Fibroblast of gingiva (primary cell): Measurements from ENCODE around the gene NAPSA.

Experiments used
- DNase-seq: peaks from one replicate; pipeline ENCODE4 v3.0.0-alpha.2; 2011; ENCODE audit warnings: low read depth

NAPSA gene

DNA sequence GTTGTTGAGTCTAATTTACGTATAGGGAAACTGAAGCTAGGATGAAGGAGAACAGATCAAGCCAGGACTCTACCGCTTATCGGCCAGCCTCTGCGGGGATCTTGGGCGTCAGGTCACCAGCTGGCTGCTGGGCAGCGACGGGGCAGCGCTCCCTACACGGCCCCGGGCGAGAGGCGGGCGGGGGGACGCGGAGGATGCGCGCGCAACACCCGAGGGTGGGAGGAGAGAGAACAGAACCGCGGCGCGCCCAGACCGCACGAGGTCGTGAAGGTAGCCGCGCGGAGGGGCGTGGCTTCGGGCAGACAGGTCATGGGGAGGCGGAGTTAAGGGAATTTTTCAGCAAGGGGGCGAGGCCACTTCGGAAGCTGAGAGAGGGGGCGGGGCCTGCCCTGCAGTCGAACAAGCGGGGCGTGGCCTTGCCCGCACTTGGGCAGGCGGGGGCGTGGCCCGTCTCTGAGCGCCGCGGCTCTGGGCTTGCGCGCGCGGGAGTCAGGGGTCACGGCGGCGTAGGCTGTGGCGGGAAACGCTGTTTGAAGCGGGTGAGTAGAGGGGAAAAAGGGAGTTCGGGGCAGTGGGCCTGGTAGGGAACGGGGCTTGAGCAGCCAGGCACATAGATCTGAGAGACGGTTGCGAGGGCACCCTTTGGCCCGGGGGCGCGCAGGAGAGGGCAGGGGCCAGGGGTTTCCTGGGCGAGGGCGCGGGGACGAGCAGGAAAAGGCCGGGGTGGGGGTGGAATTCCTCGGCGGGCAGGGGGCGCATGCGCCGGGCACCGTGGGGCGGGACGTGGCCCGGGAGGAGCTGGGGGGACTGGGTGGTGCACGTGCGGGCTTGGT is 18.6 kb upstream of the NAPSA start, which contains the start of gene POLD1:
Gene POLD1 (plus strand): TSS at position 496 of the 833 bp plus-strand sequence. CDS start 14,505 bp downstream, outside the sequence.
- DNase-seq = peak; percentile 94

DNA sequence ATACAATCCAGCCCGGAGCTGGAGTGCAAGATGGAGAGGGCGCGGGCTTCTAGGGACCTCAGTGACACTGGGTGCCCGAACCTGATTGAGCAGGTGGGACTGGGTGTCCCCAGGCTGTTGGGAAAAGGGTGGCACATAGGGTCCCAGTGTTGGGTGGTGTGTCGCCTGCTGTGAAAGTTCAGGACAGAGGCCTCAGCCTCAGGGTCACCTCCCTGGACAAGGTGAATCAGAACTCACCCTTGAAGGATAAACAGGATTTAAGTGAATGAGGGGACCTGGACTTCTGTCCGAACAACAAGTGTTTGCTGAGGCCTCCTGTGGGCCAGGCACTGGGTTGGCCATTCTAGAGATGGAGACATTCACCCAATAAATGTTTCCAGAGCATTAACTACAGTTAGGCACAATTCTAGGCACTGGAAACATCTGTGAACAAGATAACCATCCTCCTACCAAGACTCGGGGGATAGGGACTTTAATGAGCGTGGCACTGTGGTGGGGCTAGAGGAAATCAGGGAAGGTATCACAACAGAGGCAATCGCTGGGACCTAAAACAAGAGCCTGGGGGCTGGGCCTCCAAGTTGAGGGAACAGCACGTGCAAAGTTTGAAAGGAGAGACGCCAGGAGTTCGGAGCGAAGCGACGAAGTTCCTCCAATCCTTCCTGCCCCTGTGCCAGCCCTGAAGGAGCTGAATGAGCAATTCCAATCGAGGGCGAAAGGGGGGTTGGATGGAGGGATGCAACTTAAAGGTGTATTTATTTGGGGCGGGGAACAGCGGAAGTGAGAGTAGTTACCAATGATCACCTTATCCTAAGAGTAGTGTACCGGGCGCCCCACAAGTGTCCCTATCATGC is 17.8 kb upstream of the NAPSA start:
- no peak for DNase-seq

DNA sequence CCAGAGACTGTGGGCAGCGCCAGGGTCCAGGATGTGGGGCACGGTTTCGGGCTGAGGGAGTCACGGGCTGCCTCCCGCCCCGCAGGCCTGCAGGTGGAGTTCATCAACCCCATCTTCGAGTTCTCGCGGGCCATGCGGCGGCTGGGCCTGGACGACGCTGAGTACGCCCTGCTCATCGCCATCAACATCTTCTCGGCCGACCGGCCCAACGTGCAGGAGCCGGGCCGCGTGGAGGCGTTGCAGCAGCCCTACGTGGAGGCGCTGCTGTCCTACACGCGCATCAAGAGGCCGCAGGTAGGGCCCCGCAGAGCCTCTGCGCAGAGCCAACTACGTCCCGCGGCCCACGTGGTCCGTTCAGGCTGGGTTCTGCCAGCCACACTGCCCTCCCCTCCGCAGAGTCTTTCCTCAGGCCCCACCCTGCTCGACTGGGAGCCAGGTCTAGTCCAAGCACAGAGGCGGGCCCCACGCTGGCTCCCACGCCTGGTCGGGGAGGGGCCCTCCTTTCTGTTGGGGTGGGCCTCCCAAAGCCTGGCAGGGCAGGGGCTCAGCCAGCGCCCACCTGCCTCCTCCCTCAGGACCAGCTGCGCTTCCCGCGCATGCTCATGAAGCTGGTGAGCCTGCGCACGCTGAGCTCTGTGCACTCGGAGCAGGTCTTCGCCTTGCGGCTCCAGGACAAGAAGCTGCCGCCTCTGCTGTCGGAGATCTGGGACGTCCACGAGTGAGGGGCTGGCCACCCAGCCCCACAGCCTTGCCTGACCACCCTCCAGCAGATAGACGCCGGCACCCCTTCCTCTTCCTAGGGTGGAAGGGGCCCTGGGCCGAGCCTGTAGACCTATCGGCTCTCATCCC is 16.7 kb upstream of the NAPSA start:
- no peak for DNase-seq

DNA sequence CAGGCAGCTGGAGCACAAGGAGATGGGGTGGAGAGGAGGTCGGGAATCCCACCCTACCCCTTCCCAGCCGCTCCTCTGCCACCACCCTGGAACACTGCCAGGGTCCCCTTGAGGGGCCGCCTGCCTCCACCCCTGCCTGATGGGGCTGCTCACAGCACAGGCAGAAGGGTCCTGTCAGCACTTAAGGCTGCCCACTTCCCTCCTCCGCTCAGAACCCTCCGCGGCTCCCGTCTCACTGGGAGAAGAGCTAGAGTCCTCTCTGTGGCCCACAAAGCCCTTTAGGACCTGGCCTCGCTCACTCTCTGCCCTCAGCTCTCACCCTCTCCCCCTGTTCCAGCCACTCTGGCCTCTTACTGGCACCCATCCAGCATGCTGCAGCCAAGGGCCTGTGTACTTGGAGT is 15.3 kb upstream of the NAPSA start:
- no peak for DNase-seq

DNA sequence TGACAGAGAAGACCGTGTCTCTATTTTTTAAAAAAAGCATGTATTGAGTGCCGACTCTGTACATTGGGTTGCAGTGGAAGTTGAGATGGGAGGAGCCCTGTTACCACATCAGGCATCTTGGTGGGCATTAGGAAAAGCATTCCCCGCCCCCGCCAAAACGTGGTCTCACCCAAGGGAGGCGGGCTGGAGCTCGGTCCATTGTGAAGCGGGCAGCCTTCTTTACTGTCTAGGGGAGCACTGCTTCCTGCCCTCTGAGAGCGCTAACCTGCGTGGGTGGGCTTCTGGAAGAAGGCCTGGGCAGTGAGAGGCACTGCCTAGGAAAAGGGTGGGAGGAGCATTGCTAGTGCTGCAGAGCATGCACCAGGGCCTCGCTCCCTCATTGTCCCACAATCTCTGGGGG is 14.7 kb upstream of the NAPSA start:
- DNase-seq = no peak

DNA sequence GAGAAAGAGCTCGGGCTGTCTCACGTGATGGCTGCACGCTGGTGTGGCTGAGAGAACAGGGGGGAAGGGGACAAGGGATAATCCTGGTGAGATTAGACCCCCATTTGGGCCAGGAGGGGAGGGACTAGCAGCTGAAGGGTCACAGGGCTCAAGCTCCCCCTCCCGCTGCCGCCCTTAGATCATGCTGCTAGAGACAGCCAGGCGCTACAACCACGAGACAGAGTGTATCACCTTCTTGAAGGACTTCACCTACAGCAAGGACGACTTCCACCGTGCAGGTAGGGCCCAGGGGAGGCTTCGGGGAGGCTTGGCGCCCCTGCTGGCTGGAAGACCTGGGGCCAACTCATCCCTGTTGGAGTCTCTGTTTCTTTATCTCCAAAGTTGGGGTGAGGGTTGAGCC is 14.2 kb upstream of the NAPSA start:
- DNase-seq = no peak

DNA sequence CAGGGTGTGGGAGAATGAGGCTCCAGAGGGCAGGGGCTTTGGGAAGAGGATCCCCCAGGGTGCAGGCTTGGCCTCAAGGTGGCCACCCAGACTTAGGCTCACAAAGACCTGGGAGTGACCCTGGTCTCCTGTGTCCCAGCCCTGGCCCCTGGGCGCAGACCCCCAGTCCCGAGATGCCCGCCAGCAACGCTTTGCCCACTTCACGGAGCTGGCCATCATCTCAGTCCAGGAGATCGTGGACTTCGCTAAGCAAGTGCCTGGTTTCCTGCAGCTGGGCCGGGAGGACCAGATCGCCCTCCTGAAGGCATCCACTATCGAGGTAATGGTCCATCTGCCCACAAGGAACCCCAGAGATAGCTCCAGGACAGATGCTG is 13.4 kb upstream of the NAPSA start:
- DNase-seq = no peak

DNA sequence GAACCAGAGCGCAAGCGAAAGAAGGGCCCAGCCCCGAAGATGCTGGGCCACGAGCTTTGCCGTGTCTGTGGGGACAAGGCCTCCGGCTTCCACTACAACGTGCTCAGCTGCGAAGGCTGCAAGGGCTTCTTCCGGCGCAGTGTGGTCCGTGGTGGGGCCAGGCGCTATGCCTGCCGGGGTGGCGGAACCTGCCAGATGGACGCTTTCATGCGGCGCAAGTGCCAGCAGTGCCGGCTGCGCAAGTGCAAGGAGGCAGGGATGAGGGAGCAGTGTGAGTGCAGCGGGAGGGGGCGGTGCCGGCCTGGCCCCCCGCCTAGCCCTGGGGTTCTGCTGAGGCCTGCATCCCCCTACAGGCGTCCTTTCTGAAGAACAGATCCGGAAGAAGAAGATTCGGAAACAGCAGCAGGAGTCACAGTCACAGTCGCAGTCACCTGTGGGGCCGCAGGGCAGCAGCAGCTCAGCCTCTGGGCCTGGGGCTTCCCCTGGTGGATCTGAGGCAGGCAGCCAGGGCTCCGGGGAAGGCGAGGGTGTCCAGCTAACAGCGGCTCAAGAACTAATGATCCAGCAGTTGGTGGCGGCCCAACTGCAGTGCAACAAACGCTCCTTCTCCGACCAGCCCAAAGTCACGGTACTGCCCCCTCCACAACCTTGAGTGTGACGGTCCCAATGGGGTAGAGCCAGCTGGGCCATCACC is 12.9 kb upstream of the NAPSA start:
- DNase-seq = no peak

DNA sequence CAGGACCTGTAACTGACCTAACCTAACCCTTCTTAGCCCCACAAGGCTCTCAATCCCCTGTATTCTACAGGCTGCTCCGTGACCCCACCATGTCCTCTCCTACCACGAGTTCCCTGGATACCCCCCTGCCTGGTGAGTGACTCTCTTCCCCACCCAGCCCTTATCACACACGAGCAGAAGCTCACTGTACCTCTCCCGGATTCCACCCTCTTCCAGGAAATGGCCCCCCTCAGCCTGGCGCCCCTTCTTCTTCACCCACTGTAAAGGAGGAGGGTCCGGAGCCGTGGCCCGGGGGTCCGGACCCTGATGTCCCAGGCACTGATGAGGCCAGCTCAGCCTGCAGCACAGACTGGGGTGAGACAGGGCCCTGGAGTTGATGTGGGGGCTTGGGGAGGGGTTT is 12.1 kb upstream of the NAPSA start:
- no peak for DNase-seq

DNA sequence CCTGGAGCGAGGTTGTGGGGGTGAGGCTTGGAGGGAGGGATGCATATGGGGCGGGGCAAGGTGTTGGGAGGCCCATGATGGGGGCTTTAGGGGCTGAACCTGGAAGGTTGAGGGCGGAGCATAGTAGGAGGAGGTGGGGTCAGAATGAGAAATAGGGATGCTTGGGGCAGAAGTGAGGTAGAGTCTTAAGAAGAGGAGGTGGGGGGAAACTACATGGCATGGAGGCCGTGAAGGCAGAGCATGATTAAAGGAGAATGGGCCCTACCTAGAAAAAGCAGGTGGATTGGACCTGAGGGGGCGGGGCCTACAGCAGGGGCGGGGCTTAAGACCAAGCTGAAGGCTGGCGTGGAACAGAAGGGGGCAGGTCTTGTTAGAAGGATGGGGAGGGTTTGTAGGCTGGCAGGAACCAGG is 11.6 kb upstream of the NAPSA start:
- no peak for DNase-seq

DNA sequence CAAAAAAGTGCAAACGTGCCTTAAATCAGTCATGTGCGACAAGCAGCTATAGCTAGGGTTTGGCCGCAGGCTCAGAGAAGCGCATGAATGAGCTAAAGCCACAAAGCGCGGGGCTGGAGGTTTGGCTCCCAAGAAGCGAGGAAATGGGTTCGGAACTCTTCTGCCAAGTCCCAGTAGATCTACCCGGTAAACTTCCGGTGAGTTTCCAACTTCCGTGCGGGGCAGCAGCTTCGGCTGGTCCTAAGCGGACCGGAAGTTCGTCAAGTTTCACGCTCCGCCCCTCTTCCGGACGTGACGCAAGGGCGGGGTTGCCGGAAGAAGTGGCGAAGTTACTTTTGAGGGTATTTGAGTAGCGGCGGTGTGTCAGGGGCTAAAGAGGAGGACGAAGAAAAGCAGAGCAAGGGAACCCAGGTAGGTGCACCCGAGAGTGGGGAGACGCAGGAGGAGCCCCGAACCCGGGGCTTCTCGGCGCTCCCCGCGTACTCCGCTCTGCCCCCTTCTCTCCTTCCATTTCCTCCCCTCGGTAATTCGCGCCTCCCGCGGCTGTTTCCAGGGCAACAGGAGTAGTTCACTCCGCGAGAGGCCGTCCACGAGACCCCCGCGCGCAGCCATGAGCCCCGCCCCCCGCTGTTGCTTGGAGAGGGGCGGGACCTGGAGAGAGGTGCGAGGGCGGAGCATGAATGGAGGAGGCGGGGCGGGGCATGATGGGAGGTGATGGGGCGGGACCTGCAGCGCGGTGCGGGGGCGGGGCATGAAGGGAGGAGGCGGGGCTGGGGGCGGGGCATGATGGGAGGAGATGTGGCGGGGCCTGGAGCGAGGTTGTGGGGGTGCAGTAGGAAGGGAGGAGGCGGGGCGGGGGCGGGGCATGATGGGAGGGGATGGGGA is 11.0 kb upstream of the NAPSA start, which contains the start of gene NR1H2:
Gene NR1H2 (plus strand): TSS at position 292 of the 885 bp plus-strand sequence. CDS start 1,149 bp downstream, outside the sequence.
- peak; percentile 98 for DNase-seq

DNA sequence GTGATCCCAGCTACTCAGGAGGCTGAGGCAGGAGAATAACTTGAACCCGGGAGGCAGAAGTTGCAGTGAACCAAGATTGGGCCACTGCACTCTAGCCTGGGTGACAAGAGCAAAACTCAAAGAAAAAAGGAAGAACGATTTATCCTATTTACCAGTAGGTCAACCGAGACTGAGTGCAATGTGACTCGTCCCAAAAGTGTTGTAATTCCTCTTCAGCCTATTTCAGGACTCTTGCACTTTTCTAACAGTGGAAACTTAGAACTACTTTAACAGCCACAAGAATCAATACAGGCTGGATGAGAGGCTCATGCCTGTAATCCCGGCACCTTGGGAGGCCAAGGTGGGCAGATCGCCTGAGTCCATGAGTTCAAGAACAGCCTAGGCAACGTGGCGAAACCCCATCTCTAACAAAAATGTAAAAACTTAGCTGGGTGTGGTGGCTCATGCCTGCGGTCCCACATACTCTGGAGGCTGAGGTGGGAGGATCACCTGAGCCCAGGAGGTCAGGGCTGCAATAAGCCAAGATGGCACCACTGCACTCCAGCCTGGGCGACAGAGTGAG is 6.6 kb upstream of the NAPSA start:
- DNase-seq = no peak

DNA sequence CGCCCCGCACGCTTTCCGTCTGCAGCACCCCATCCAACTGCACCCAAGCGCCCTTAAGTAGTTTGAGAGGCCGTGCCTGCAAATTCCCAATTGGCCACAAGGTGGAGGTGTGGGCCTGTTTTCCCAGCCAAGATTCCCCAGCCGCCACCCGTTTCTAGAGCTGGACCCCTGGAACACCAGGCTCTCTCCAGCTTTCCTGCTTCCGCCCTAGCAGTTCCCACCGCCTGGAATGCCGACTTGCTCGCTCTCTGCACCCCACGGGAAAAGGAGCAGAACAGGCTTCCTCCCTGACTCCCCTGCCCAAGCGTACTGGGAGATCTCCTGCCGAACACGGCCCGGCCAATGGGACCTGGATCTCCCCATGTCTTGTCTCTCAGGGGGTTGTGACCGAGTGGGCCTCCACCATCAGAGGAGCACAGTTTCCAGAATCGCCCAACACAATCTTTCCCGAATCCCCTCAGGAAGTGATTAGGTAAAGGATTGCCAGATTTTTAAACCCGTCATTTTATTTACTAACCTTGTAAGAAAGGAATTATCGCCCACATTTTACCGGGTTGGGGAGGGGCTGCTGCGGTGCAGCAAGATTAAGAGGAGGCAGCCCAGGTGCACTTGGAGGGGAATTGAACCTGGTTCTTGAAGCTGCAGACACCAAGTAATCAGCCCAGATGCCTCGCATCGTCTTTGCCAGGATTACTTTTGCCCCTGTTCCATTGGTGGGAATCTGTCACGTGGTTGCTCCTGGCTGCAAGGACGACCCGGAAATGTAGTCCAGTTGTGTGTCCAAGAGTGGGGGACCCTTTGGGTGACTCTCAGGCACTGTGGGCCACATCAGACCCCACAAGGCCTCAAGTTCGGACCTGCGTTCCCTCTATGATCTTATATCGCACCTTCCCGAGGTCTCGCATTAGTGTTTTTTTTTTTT is 3.5 kb upstream of the NAPSA start:
- DNase-seq = peak; percentile 84

DNA sequence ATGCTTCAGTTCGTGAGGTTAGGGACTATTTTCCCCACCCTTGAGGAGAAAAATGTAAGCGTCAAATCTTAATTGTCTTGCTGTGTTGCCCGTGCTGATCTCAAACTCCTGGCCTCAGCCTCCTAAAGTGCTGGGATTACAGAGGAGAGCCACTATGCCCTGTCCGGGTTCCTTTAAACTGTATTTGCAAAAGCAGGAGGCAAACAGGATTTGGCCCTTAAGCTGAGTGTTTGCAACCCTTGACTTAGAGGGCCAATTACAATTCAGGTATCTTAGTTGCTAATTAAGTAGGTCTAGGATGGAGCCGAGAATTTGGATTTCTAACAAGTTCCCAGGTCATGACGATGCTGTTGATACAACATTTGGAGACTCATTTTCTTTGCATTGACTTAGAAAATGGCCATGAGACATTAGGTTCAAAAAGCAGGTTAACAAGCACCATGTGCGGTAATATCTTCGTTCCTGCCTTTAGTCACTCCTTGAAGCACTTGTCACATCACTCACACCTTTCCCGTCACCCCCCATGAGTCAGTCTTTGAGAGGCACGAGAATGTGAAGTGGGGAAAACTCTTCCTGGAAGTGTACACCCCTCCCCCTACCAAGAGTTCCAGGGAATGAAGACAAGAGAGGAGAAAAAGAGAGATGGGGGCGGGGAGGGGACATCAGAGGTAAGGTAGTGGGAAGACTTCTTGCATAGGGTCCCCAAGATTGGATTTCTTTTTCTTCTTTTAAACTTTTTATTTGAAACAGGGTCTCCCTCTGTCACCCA is 2.6 kb downstream of the NAPSA start:
- DNase-seq = no peak

DNA sequence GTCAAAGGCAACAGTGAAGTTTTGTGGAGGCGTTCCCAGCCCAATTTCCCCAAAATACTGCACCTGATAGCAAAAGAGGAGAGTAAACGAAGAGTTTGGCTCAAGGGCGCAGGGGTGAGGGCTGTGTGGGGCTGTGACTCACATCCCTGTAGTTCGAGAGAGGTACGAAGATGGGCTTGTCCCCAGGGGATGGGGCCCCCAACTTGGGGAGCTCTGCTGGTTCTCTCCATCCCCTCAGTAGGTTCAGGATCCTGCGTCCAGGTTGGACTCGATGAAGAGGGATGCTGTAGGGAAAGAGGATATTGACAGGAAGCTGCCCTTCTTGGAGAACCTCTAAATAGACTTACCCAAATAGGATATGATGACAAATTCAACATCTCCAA is 3.4 kb downstream of the NAPSA start:
- DNase-seq = no peak

DNA sequence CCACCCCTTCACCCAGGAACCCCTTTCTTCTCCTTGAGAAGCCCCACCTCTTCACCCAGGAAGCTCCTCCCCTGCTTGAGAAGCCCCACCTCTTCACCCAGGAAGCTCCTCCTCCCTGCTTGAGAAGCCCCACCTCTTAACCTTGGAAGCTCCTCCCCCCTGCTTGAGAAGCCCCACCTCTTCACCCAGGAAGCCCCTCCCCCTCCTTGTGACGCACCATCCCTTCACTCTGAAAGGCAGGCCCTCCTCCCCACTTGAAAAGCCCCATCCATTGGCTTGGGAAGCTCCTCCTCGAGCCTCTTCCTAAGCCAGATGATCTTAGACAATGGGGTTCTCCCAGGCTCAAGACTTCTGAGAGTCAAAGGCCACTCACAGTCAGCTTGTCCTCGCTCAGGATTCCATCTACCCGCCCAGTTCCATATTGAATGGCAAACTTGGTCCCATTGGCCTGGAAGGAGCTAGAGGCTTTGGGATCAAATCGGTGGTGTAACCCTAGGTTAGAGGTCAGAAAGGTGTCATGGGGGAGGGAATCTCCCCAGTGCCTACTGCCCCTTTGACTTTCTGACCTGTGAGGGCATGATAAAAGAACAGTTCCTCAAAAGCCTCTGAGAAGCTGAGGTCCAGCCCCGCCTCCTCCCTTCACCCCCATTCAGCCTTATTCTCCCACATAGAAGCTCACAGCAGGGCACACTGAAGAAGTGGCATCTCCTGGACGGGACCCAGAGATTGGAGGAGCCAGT is 4.0 kb downstream of the NAPSA start:
- DNase-seq = no peak

DNA sequence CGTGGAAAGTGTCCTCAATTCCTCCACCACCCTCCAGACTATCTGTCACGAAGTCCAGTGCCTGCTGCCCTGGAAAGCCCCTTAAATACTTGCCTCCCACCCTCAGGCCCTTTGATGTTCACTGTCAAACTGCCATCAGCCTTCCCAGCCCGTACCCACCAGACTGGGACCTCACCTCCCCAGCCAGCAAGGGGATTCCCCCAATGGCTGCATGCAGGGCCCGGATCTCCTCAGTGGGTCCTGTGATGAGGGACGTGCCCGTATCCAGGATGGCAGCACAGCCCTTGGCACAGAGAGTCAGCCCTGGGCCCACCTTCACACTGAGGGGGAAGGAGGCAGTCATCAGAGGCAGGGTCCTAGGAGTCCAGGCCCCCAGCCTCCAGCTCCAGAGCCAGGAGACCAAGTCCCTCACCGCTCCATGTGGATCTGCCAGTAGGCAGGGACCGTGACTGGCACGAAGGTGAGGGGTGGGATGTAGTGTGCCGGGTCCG is 6.1 kb downstream of the NAPSA start:
- DNase-seq = no peak
